Measurements from ENCODE around the gene FBXL16. TPM values are rescaled to one million over a fixed set of nuclear protein-coding genes. Genes with fewer than 3 reads are reported as not detected.
A peak's percentile ranks its signal among the peaks of the same experiment; 100 is the strongest.

Gene FBXL16
- total and polyA plus RNA-seq, 2 donors (not counting 3 experiments of a cell fraction or from before 2014, with no cell fraction given) = 0.07 to 0.22 TPM

- intact Hi-C loops (cut with micrococcal nuclease) (no loop called here), dilution Hi-C loops (cut with MboI; ENCODE audit: extremely low pct_ligation_motif_present, low sequenced_read_pairs) (no loop called here)
- no TSS peak for BruUV-seq (replicated peaks)
- Histone ChIP-seq H3K9me3 (replicated peaks; ENCODE audit: control insufficient read depth, insufficient read depth, low read length) (no peaks in the 10 kb centered on the region), H3K4me1 (ENCODE audit: control insufficient read depth, extremely low read depth, insufficient read depth, low read length) (no peaks in the 10 kb centered on the region), H3K79me2 (ENCODE audit: control insufficient read depth, insufficient read depth, low read length) (no peaks in the 10 kb centered on the region), H2AFZ (ENCODE audit: low read depth, low read length) (no peak overlapping the region), H3K4me2 (ENCODE audit: insufficient read depth, low read length) (no peak overlapping the region), H3K27me3 (ENCODE audit: control insufficient read depth in 2 of 2, insufficient read depth in 2 of 2, low read length in 2 of 2) (peaks cover 32 to 33% of the 10 kb centered on the region in 2 experiments), H4K20me1 (replicated peaks; ENCODE audit: control insufficient read depth, extremely low read depth, insufficient read depth, low read length) (no peaks in the 10 kb centered on the region), H3K27ac (ENCODE audit: insufficient read depth, low read depth, low read length) (no peak overlapping the region), H3K9me1 (replicated peaks; ENCODE audit: control insufficient read depth, extremely low read depth, insufficient read depth, low read length) (no peaks in the 10 kb centered on the region), H3K4me3 (replicated peaks in 1 of 3; ENCODE audit: insufficient read depth in 1 of 3, low read depth in 1 of 3, low read length in 3 of 3) (no peak overlapping the region), H3K9ac (replicated peaks; ENCODE audit: extremely low read depth, insufficient read depth, low read length) (no peak overlapping the region), H3K36me3 (ENCODE audit: control insufficient read depth in 2 of 2, extremely low read depth in 1 of 2, insufficient read depth in 2 of 2, low read length in 2 of 2) (no peaks in the 10 kb centered on the region)
- FAIRE-seq (no peak), DNase-seq (ENCODE audit: low read depth, low spot score) (no peak)
- ChIA-PET CTCF (interaction anchor here (0.7 to 2.4 kb wide), 7 partner anchors 9 to 396 kb away, joined by 3 to 8 read pairs (median 5); partner anchors contain the start of genes METRN and STUB1), POLR2A (interaction anchor here (0.9 kb wide), 1 partner anchor 15 kb away, joined by 3 read pairs; the partner anchor contains the start of gene ANTKMT)
- peak; percentile 70 for TF ChIP-seq EZH2 (IDR thresholded peaks at IDR 0.05; ENCODE audit: borderline replicate concordance, low read depth, low read length, severe bottlenecking)
- TF ChIP-seq GATA2 (IDR thresholded peaks at IDR 0.05; ENCODE audit: insufficient read depth, insufficient read length, low read depth, low read length) = no peak
- TF ChIP-seq JUN (IDR thresholded peaks at IDR 0.05; ENCODE audit: borderline replicate concordance, insufficient read depth, insufficient read length, low read depth) = no peak
These were observed 824 bp upstream of the FBXL16 start for GRCh38 chr16:706189-707061.

GRCh38 chr16:704552-705380 lies 835 bp downstream of the FBXL16 start:
- intact Hi-C loops (cut with micrococcal nuclease) = no loop called here
- POLR2A ChIA-PET = interaction anchor here (0.6 kb wide), 1 partner anchor 364 kb away, joined by 6 read pairs; no protein-coding TSS in a partner anchor

More at GRCh38 chr16:704552-705380, 835 bp downstream of the FBXL16 start:
- dilution Hi-C loops (cut with MboI; ENCODE audit: extremely low pct_ligation_motif_present, low sequenced_read_pairs) = no loop called here
- Histone ChIP-seq H3K27ac (ENCODE audit: insufficient read depth, low read depth, low read length) (no peak overlapping the region), H3K4me1 (ENCODE audit: control insufficient read depth, extremely low read depth, insufficient read depth, low read length) (no peaks in the 10 kb centered on the region), H3K4me3 (replicated peaks in 1 of 3; ENCODE audit: insufficient read depth in 1 of 3, low read depth in 1 of 3, low read length in 3 of 3) (no peak overlapping the region), H3K9ac (replicated peaks; ENCODE audit: extremely low read depth, insufficient read depth, low read length) (no peak overlapping the region), H3K4me2 (ENCODE audit: insufficient read depth, low read length) (no peak overlapping the region), H3K36me3 (ENCODE audit: control insufficient read depth in 2 of 2, extremely low read depth in 1 of 2, insufficient read depth in 2 of 2, low read length in 2 of 2) (no peaks in the 10 kb centered on the region), H4K20me1 (replicated peaks; ENCODE audit: control insufficient read depth, extremely low read depth, insufficient read depth, low read length) (no peaks in the 10 kb centered on the region), H3K27me3 (ENCODE audit: control insufficient read depth in 2 of 2, insufficient read depth in 2 of 2, low read length in 2 of 2) (peaks cover 39 to 44% of the 10 kb centered on the region in 2 experiments), H3K79me2 (ENCODE audit: control insufficient read depth, insufficient read depth, low read length) (no peaks in the 10 kb centered on the region), H2AFZ (ENCODE audit: low read depth, low read length) (no peak overlapping the region), H3K9me3 (replicated peaks; ENCODE audit: control insufficient read depth, insufficient read depth, low read length) (no peaks in the 10 kb centered on the region), H3K9me1 (replicated peaks; ENCODE audit: control insufficient read depth, extremely low read depth, insufficient read depth, low read length) (no peaks in the 10 kb centered on the region)
- BruUV-seq (replicated peaks) = no TSS peak
- TF ChIP-seq EZH2 (IDR thresholded peaks at IDR 0.05; ENCODE audit: borderline replicate concordance, low read depth, low read length, severe bottlenecking) (peak; percentile 71), POLR2A (IDR thresholded peaks at IDR 0.05; ENCODE audit: low read depth, low read length) (no peak)
- DNase-seq (ENCODE audit: low read depth, low spot score) = no peak
- no peak for FAIRE-seq
- CTCF ChIA-PET = interaction anchor here (1.4 to 2.7 kb wide), 3 partner anchors 15 to 80 kb away, joined by 3 to 8 read pairs (median 4); partner anchors contain the start of genes ANTKMT and WDR24
